Transverse colon (tissue), 4 donors: ENCODE measurements around the gene PIEZO1. TPM values are rescaled to one million over a fixed set of nuclear protein-coding genes. Genes with fewer than 3 reads are reported as not detected.
"Not testable (repeated sequence)": the region's sequence is repeated elsewhere in the genome, so short reads cannot be mapped to it uniquely, and the experiment has no call there.

Experiments
- DNase-seq: peaks from one replicate; pipeline ENCODE4 v3.0.0-alpha.2; 2019
- H3K27ac ChIP-seq, 4 donors: fragments of 200-600 bp; sonication (generic); 2 replicates each; pipeline ENCODE4 v1.5.1; 2016 to 2018; ENCODE audit warnings: inconsistent platforms in 4 of 4
- H3K27me3 ChIP-seq: fragments of 200-600 bp; sonication (generic); 2 replicates; pipeline ENCODE4 v1.5.1; 2017; ENCODE audit warnings: inconsistent platforms
- H3K36me3 ChIP-seq, 4 donors: fragments of 200-600 bp; sonication (generic); 2 replicates each; pipeline ENCODE4 v1.5.1; 2017 to 2019; ENCODE audit warnings: inconsistent platforms in 4 of 4
- H3K4me1 ChIP-seq, 4 donors: fragments of 200-600 bp; sonication (generic); 2 replicates each; pipeline ENCODE4 v1.5.1; 2017 to 2020; ENCODE audit warnings: inconsistent platforms in 4 of 4
- H3K4me3 ChIP-seq, 4 donors: fragments of 200-600 bp; sonication (generic); 1 replicate in 1 of 4; 2 replicates in 3 of 4; pipeline versions ENCODE4 v1.5.1 to v1.6.1; 2017 to 2019; ENCODE audit warnings: inconsistent platforms in 4 of 4
- H3K9me3 ChIP-seq, 2 donors: fragments of 200-600 bp; sonication (generic); 2 replicates each; pipeline ENCODE4 v1.5.1; 2017 to 2019; ENCODE audit warnings: inconsistent platforms in 2 of 2
- CTCF ChIP-seq, 5 experiments: fragments of 200-600 bp in 3 of 5; fragments of 450-650 bp in 2 of 5; sonication (generic) in 3 of 5; IDR thresholded peaks; 1 replicate in 2 of 5; 2 replicates in 3 of 5; pipeline ENCODE4 v1.5.1; 2016 to 2017; ENCODE audit warnings: antibody characterized with exemption in 5 of 5, inconsistent platforms in 3 of 5, mild to moderate bottlenecking in 2 of 5, moderate library complexity in 1 of 5
- EP300 ChIP-seq: sonication (generic); formaldehyde crosslinking; IDR thresholded peaks from one replicate; pipeline ENCODE4 v1.6.1; 2017; ENCODE audit warnings: antibody characterized with exemption, low read depth
- POLR2A ChIP-seq: fragments of 450-650 bp; IDR thresholded peaks from one replicate; pipeline ENCODE4 v1.6.1; 2016; ENCODE audit warnings: antibody characterized with exemption, mild to moderate bottlenecking, moderate library complexity
- POLR2AphosphoS5 ChIP-seq, 3 donors: sonication (generic); formaldehyde crosslinking; IDR thresholded peaks; one replicate each; pipeline ENCODE4 v1.6.1; 2016; ENCODE audit warnings: antibody characterized with exemption in 3 of 3
- WGBS, 2 donors: methylation state at CpG; one replicate each; pipeline ENCODE4 v1.1.5; 2018; ENCODE audit warnings: low coverage in 1 of 2; 5-methylcytosine and 5-hydroxymethylcytosine counted together
- in situ Hi-C, 4 donors: fragments of 200-750 bp; cut with MboI; loops; one replicate each; pipeline versions ENCODE4 v1.15.0 to v1.15.1; 2017; ENCODE audit warnings: low sequenced_read_pairs in 3 of 4, low pct_ligation_motif_present in 1 of 4, low pct_unique_long_range_greater_than_20kb in 1 of 4
- intact Hi-C: fragments of 100-400 bp; cut with DNase I; formaldehyde crosslinking; loops from one replicate; pipeline ENCODE4 v1.15.1; 2023; ENCODE audit warnings: low total_unique reads
- total RNA-seq, 4 donors: library from RNA; depleted of rRNA; stranded (reverse); fragments of >200 nt; gene quantifications; one replicate each; pipeline ENCODE4 v1.1.0, GENCODE V29; 2016

The PIEZO1 gene
- total RNA-seq, 4 donors from 2014 or later = 133 to 546 (median 179) TPM

- TF ChIP-seq POLR2AphosphoS5 (IDR thresholded peaks at IDR 0.05) (no peak), EP300 (no peak), CTCF (IDR thresholded peaks at IDR 0.05) (no peak), POLR2A (no peak)
- WGBS, 2 donors = 60 to 86% methylated on average over 1 to 10 of the region's 10 CpGs
- in situ Hi-C loops (no loop called here), intact Hi-C loops (no loop called here)
- H3K4me3 ChIP-seq = no peak overlapping the region
- no peaks in the 10 kb centered on the region for H3K27me3 ChIP-seq
- no peaks in the 10 kb centered on the region for H3K36me3 ChIP-seq
- no peak for DNase-seq
- no peak overlapping the region for H3K27ac ChIP-seq
- no peaks in the 10 kb centered on the region for H3K9me3 ChIP-seq
- no peaks in the 10 kb centered on the region for H3K4me1 ChIP-seq
Measured at GRCh38 chr16:88669980-88670379, 115.0 kb downstream of the PIEZO1 start.

DNA sequence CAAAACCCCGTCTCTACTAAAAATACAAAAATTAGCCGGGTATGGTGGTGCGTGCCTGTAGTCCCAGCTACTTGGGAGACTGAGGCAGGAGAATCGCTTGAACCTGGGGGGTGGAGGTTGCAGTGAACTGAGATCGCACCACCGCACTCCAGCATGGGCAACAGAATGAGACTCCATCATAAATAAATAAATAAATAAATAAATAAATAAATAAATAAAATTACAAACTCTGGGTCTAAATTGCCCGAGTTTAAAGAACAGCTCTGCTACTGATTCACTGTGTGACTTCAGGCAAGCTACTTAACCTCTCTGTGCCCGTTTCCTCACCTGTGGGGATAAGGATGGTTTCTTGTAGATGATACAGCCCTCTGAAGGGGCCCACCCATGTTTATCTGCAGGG is 115.5 kb downstream of the PIEZO1 start:
- H3K4me1 ChIP-seq, DNase-seq, H3K9me3 ChIP-seq, H3K27me3 ChIP-seq, H3K36me3 ChIP-seq, intact Hi-C loops, H3K27ac ChIP-seq, in situ Hi-C loops, H3K4me3 ChIP-seq: not testable (repeated sequence)
- 87 to 90% methylated on average over 3 to 8 of the region's 8 CpGs for WGBS, 2 donors

- intact Hi-C loops (no loop called here), in situ Hi-C loops (no loop called here)
- H3K27ac ChIP-seq = no peak overlapping the region
- no peaks in the 10 kb centered on the region for H3K9me3 ChIP-seq
- 77% methylated on average over 5 of the region's 5 CpGs; no CpG with 5 or more reads in 1 of the 2 donors for WGBS, 2 donors
- no peak for TF ChIP-seq CTCF (IDR thresholded peaks at IDR 0.05)
- no peak for TF ChIP-seq EP300
- TF ChIP-seq POLR2A = no peak
- TF ChIP-seq POLR2AphosphoS5 (IDR thresholded peaks at IDR 0.05) = no peak
- peaks cover 0 to 7% (median 6%) of the 10 kb centered on the region in 4 donors for H3K4me1 ChIP-seq
- DNase-seq = no peak
- H3K27me3 ChIP-seq = no peaks in the 10 kb centered on the region
- no peaks in the 10 kb centered on the region for H3K36me3 ChIP-seq
- no peak overlapping the region for H3K4me3 ChIP-seq
Measured at GRCh38 chr16:88667461-88667860, 117.6 kb downstream of the PIEZO1 start.

GRCh38 chr16:88665570-88665969 is 119.5 kb downstream of the PIEZO1 start:
- Histone ChIP-seq H3K36me3 (no peaks in the 10 kb centered on the region), H3K4me1 (peaks cover 0 to 18% (median 14%) of the 10 kb centered on the region in 4 donors), H3K9me3 (no peaks in the 10 kb centered on the region), H3K4me3 (no peak overlapping the region), H3K27ac (no peak overlapping the region), H3K27me3 (no peaks in the 10 kb centered on the region)
- in situ Hi-C loops (no loop called here), intact Hi-C loops (no loop called here)
- TF ChIP-seq POLR2AphosphoS5 (IDR thresholded peaks at IDR 0.05) (no peak), EP300 (no peak), CTCF (IDR thresholded peaks at IDR 0.05) (no peak), POLR2A (no peak)
- DNase-seq = no peak
- 90 to 96% methylated on average over 2 to 3 of the region's 3 CpGs for WGBS, 2 donors

Other genes with a start within 250 kb of the PIEZO1 start
- gene ZC3H18, start 214.8 kb downstream of the PIEZO1 start, total RNA-seq = 10 to 100 TPM; 17.9 to 50.5 (median 25.5) TPM
- gene IL17C, start 146.6 kb downstream of the PIEZO1 start, total RNA-seq = not detected
- gene CYBA, start 134.2 kb downstream of the PIEZO1 start, total RNA-seq = 100 to 1,000 TPM; 258 to 306 (median 291) TPM
- gene MVD, start 122.1 kb downstream of the PIEZO1 start, total RNA-seq = 10 to 100 TPM; 20.5 to 75.6 (median 47.3) TPM
- gene SNAI3, start 98.7 kb downstream of the PIEZO1 start, total RNA-seq = 1 to 10 TPM in 1 of 4 donors, under 1 TPM in 2, not detected in 1; 0.27 to 2.9 (median 0.75) TPM
- 10 to 100 TPM; 10.3 to 15.3 (median 14.4) TPM for gene RNF166, start 78.8 kb downstream of the PIEZO1 start, total RNA-seq
- gene CTU2, start 78.7 kb downstream of the PIEZO1 start, total RNA-seq = 1 to 10 TPM in 3 of 4 donors, not detected in 1; 2.8 to 5.6 (median 4.2) TPM
- 10 to 100 TPM in 1 of 4 donors, 1 to 10 TPM in 2, not detected in 1; 3.8 to 12.5 (median 6.7) TPM for gene CDT1, start 18.6 kb upstream of the PIEZO1 start, total RNA-seq
- gene APRT, start 26.7 kb upstream of the PIEZO1 start, total RNA-seq = 100 to 1,000 TPM in 2 of 4 donors, 10 to 100 TPM in 2; 81.6 to 221 (median 149) TPM
- gene GALNS, start 71.7 kb upstream of the PIEZO1 start, total RNA-seq = 100 to 1,000 TPM in 1 of 4 donors, 10 to 100 TPM in 3; 45.7 to 101 (median 75.6) TPM
- gene TRAPPC2L, start 71.9 kb upstream of the PIEZO1 start, total RNA-seq = 10 to 100 TPM in 3 of 4 donors, 1 to 10 TPM in 1; 9.8 to 34.4 (median 19.7) TPM
- not detected for gene PABPN1L, start 81.4 kb upstream of the PIEZO1 start, total RNA-seq
- 10 to 100 TPM in 1 of 4 donors, 1 to 10 TPM in 3; 4.0 to 18.5 (median 5.5) TPM for gene CBFA2T3, start 192.0 kb upstream of the PIEZO1 start, total RNA-seq